MM.1S (cell line): ENCODE results near the gene CREBZF.

Source experiments
- DNase-seq: peaks from one replicate; pipeline ENCODE4 v3.0.0-alpha.2; 2015
- H2AFZ ChIP-seq: fragments of 300-600 bp; sonication (generic); 2 replicates; pipeline ENCODE4 v1.6.0; 2016; ENCODE audit warnings: antibody characterized with exemption, low read length
- H3F3A ChIP-seq: fragments of 300-600 bp; sonication (generic); 2 replicates; pipeline ENCODE4 v1.6.1; 2016; ENCODE audit warnings: mild to moderate bottlenecking, antibody characterized with exemption, low read length, moderate library complexity, mixed read lengths; ENCODE audit not compliant: insufficient read depth
- H3K27ac ChIP-seq: fragments of 300-600 bp; sonication (generic); 2 replicates; pipeline ENCODE4 v1.5.1; 2016; ENCODE audit warnings: mild to moderate bottlenecking, low read length
- H3K27me3 ChIP-seq: fragments of 300-600 bp; sonication (generic); replicated peaks from 2 replicates; pipeline ENCODE4 v1.6.0; 2016; ENCODE audit warnings: low read length; ENCODE audit not compliant: insufficient read depth
- H3K36me3 ChIP-seq: fragments of 300-600 bp; sonication (generic); replicated peaks from 2 replicates; pipeline ENCODE4 v1.6.1; 2016; ENCODE audit warnings: mild to moderate bottlenecking, low read length, mixed read lengths; ENCODE audit not compliant: insufficient read depth
- H3K4me1 ChIP-seq: fragments of 300-600 bp; sonication (generic); 2 replicates; pipeline ENCODE4 v1.6.1; 2016; ENCODE audit warnings: low read length, mixed read lengths
- H3K4me2 ChIP-seq: fragments of 300-600 bp; sonication (generic); 2 replicates; pipeline ENCODE4 v1.6.0; 2016; ENCODE audit warnings: low read depth, low read length
- H3K4me3 ChIP-seq: fragments of 300-600 bp; sonication (generic); 2 replicates; pipeline ENCODE4 v1.5.1; 2016; ENCODE audit warnings: low read length, mixed read lengths
- H3K79me2 ChIP-seq: fragments of 300-600 bp; sonication (generic); 2 replicates; pipeline ENCODE4 v1.6.1; 2016; ENCODE audit warnings: mixed run types, low read length, mixed read lengths
- H3K9ac ChIP-seq: fragments of 300-600 bp; sonication (generic); 2 replicates; pipeline ENCODE4 v1.6.1; 2016; ENCODE audit warnings: low read length, mixed read lengths
- H3K9me2 ChIP-seq: fragments of 300-600 bp; sonication (generic); replicated peaks from 2 replicates; pipeline ENCODE4 v1.6.1; 2016; ENCODE audit warnings: mild to moderate bottlenecking, low read length, mixed read lengths; ENCODE audit not compliant: insufficient read depth
- H3K9me3 ChIP-seq: fragments of 300-600 bp; sonication (generic); replicated peaks from 2 replicates; pipeline ENCODE4 v1.6.1; 2016; ENCODE audit warnings: mild to moderate bottlenecking, low read length, mixed read lengths; ENCODE audit not compliant: insufficient read depth
- H4K20me1 ChIP-seq: fragments of 300-600 bp; sonication (generic); 2 replicates; pipeline ENCODE4 v1.6.1; 2016; ENCODE audit warnings: mild to moderate bottlenecking, low read length, moderate library complexity, mixed read lengths; ENCODE audit not compliant: insufficient read depth
- EZH2 ChIP-seq: fragments of 300-600 bp; sonication (generic); optimal IDR thresholded peaks from 2 replicates; pipeline ENCODE3; 2017; ENCODE audit warnings: low read depth, mild to moderate bottlenecking, antibody characterized with exemption, low read length, mixed read lengths
- EZH2phosphoT487 ChIP-seq: fragments of 300-600 bp; sonication (generic); IDR thresholded peaks from 2 replicates; pipeline ENCODE4 v1.6.1; 2018; ENCODE audit warnings: antibody characterized with exemption, low read length
- TF ChIP-seq, protein P1 (sequence below): fragments of 300-600 bp; sonication (generic); IDR thresholded peaks from 2 replicates; pipeline ENCODE4 v1.5.1; 2016; ENCODE audit warnings: antibody characterized with exemption, low read length, mixed read lengths

Gene CREBZF

DNA sequence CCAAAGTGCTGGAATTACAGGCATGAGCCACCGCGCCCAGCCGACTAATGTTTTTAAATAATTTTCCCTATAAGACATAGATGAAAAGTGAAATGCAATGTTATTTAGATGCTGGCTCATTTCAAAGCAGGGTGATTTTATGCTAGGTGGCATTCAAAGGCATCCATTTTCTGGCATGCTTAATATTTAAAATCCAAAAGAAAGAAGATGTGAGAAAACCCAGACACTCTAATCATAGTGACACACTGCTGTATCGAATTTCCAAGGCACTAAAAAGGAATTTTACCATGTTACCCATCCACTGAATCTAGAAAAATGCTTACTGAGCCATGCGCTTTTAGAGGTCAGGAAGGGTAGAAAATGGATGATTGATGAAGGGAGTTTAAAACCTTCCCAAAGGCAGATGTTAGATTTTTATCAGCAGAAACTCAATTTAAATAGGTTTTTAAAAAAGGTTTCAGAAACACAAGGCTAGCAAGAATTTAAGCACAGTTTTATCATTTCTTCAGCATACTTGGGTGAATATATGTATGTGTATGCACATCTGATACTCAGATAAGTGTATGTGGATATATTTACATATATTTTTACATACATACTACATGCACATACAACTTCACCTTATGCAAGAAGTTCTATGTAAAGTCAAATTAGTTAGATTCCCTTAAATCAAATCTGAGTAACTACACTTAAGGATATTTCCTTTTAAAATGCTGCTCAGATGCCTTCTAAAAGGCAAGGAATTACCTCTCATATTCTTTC is 45.2 kb upstream of the CREBZF start:
- Histone ChIP-seq H3K36me3 (no peaks in the 10 kb centered on the region), H3K9me2 (no peaks in the 10 kb centered on the region), H3K27ac (no peak overlapping the region), H2AFZ (no peak overlapping the region), H3F3A (no peaks in the 10 kb centered on the region), H4K20me1 (no peaks in the 10 kb centered on the region), H3K4me2 (no peak overlapping the region), H3K79me2 (no peaks in the 10 kb centered on the region), H3K4me3 (no peak overlapping the region), H3K9ac (no peak overlapping the region), H3K9me3 (no peaks in the 10 kb centered on the region), H3K27me3 (no peaks in the 10 kb centered on the region), H3K4me1 (no peaks in the 10 kb centered on the region)
- no peak for DNase-seq
- TF ChIP-seq EZH2phosphoT487 (no peak), EZH2 (no peak)
- TF ChIP-seq, protein P1, sequence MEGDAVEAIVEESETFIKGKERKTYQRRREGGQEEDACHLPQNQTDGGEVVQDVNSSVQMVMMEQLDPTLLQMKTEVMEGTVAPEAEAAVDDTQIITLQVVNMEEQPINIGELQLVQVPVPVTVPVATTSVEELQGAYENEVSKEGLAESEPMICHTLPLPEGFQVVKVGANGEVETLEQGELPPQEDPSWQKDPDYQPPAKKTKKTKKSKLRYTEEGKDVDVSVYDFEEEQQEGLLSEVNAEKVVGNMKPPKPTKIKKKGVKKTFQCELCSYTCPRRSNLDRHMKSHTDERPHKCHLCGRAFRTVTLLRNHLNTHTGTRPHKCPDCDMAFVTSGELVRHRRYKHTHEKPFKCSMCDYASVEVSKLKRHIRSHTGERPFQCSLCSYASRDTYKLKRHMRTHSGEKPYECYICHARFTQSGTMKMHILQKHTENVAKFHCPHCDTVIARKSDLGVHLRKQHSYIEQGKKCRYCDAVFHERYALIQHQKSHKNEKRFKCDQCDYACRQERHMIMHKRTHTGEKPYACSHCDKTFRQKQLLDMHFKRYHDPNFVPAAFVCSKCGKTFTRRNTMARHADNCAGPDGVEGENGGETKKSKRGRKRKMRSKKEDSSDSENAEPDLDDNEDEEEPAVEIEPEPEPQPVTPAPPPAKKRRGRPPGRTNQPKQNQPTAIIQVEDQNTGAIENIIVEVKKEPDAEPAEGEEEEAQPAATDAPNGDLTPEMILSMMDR, result no peak

DNA sequence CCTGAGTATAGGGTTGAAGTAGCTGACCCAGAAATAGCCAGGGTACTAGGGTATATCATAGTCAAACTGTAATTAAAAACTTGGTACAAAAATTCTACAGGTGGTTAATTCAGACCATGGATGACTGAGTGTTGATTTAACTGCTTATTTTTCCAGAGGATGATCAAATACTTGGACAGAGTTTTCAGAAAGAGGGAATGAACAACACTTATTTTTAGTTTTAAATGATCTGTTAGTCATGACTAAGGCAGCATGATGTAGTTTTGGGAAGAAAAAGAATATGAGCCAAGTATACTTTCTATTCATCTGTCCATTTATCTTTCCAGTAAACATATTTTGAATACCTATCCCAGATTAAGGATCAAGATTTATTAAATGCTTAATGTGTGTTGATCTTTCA is 40.9 kb upstream of the CREBZF start:
- H3K36me3 ChIP-seq, result no peaks in the 10 kb centered on the region
- H3K27ac ChIP-seq, result no peak overlapping the region
- no peaks in the 10 kb centered on the region for H3K9me3 ChIP-seq
- H2AFZ ChIP-seq, result no peak overlapping the region
- H3K4me3 ChIP-seq, result no peak overlapping the region
- DNase-seq, result no peak
- H3K9me2 ChIP-seq, result no peaks in the 10 kb centered on the region
- H3K9ac ChIP-seq, result no peak overlapping the region
- H3F3A ChIP-seq, result no peaks in the 10 kb centered on the region
- H3K79me2 ChIP-seq, result no peaks in the 10 kb centered on the region
- no peak for TF ChIP-seq EZH2phosphoT487
- TF ChIP-seq EZH2, result no peak
- TF ChIP-seq, protein P1, result no peak
- H3K4me2 ChIP-seq, result no peak overlapping the region
- H3K27me3 ChIP-seq, result no peaks in the 10 kb centered on the region
- no peaks in the 10 kb centered on the region for H4K20me1 ChIP-seq
- peaks cover 2% of the 10 kb centered on the region for H3K4me1 ChIP-seq

DNA sequence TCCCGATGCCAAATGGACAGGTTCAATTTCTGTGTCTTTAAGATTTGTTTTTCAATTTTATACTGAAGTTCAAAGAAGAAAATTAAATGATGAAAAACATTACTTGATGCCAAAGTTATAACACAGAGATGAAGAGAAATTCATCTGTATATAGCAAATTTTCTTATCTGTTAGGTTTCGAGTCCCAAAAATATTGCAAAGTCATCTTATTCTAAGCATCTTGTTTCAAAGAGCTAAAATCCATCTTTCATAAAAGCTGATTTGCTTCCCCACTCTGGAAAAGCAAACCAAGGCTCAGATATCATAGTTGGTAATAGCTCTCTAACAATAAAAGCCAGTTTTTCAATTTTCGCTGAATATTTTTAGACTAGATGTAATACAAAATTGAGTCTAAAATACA is 40.0 kb upstream of the CREBZF start:
- no peaks in the 10 kb centered on the region for H4K20me1 ChIP-seq
- TF ChIP-seq EZH2phosphoT487 (no peak), EZH2 (no peak)
- TF ChIP-seq, protein P1, result no peak
- no peak overlapping the region for H3K4me2 ChIP-seq
- H3K79me2 ChIP-seq, result no peaks in the 10 kb centered on the region
- no peak overlapping the region for H3K4me3 ChIP-seq
- H3K4me1 ChIP-seq, result peaks cover 8% of the 10 kb centered on the region
- no peak overlapping the region for H2AFZ ChIP-seq
- no peak overlapping the region for H3K27ac ChIP-seq
- no peaks in the 10 kb centered on the region for H3K9me2 ChIP-seq
- no peaks in the 10 kb centered on the region for H3K9me3 ChIP-seq
- no peaks in the 10 kb centered on the region for H3K36me3 ChIP-seq
- peaks cover 4% of the 10 kb centered on the region; the same call in 1 of the 2 replicates for H3F3A ChIP-seq
- no peak overlapping the region for H3K9ac ChIP-seq
- no peak for DNase-seq
- H3K27me3 ChIP-seq, result no peaks in the 10 kb centered on the region
